Prostate gland (tissue), 2 donors: ENCODE measurements around the gene PRSS8. TPM values are rescaled to one million over a fixed set of nuclear protein-coding genes. Genes with fewer than 3 reads are reported as not detected.
A peak's percentile ranks its signal among the peaks of the same experiment; 100 is the strongest.

Experiments used
- DNase-seq: peaks from one replicate; pipeline ENCODE4 v3.0.0-alpha.2; 2019; ENCODE audit warnings: low spot score
- H3K27ac ChIP-seq, 2 donors: fragments of 200-600 bp; sonication (generic); 2 replicates each; pipeline ENCODE4 v1.5.1; 2017 to 2019
- H3K27me3 ChIP-seq: fragments of 200-600 bp; sonication (generic); replicated peaks from 2 replicates; pipeline ENCODE4 v1.5.1; 2019; ENCODE audit not compliant: insufficient read depth
- H3K36me3 ChIP-seq, 2 donors: fragments of 200-600 bp; sonication (generic); 1 replicate in 1 of 2; 2 replicates in 1 of 2; pipeline versions ENCODE4 v1.5.1 to v1.8.1; 2017 to 2019
- H3K4me1 ChIP-seq: fragments of 200-600 bp; sonication (generic); replicated peaks from 2 replicates; pipeline ENCODE4 v1.5.1; 2019
- H3K4me3 ChIP-seq, 2 donors: fragments of 200-600 bp; sonication (generic); 2 replicates each; pipeline ENCODE4 v1.5.1; 2017 to 2019
- H3K9me3 ChIP-seq: fragments of 200-600 bp; sonication (generic); 2 replicates; pipeline ENCODE4 v1.5.1; 2017
- CTCF ChIP-seq, 4 experiments: fragments of 200-600 bp in 2 of 4; fragments of 450-650 bp in 2 of 4; sonication (generic) in 2 of 4; IDR thresholded peaks; 1 replicate in 3 of 4; 2 replicates in 1 of 4; pipeline ENCODE4 v1.5.1; 2016 to 2019; ENCODE audit warnings: antibody characterized with exemption in 4 of 4, mild to moderate bottlenecking in 2 of 4, moderate library complexity in 2 of 4
- POLR2A ChIP-seq: fragments of 450-650 bp; IDR thresholded peaks from one replicate; pipeline ENCODE4 v1.6.1; 2016; ENCODE audit warnings: antibody characterized with exemption, mild to moderate bottlenecking
- POLR2AphosphoS5 ChIP-seq: sonication (generic); formaldehyde crosslinking; IDR thresholded peaks from one replicate; pipeline ENCODE4 v1.6.1; 2017; ENCODE audit warnings: antibody characterized with exemption
- WGBS: methylation state at CpG from one replicate; pipeline ENCODE4 v1.1.5; 2018; 5-methylcytosine and 5-hydroxymethylcytosine counted together
- intact Hi-C: fragments of 100-400 bp; cut with DNase I; formaldehyde crosslinking; loops from one replicate; pipeline ENCODE4 v1.14.2; 2022
- total RNA-seq, 2 donors: library from RNA; depleted of rRNA; stranded (reverse); fragments of >200 nt; gene quantifications; one replicate each; pipeline ENCODE4 v1.1.0, GENCODE V29; 2016

The PRSS8 gene
- total RNA-seq, 2 donors from 2014 or later = 29.9 to 118 TPM

GRCh38 chr16:31125844-31126243 is 9.7 kb downstream of the PRSS8 start:
- Histone ChIP-seq H3K4me3 (no peak overlapping the region), H3K36me3 (peaks cover 4 to 10% of the 10 kb centered on the region in 2 donors), H3K9me3 (no peaks in the 10 kb centered on the region), H3K4me1 (peaks cover 30% of the 10 kb centered on the region), H3K27me3 (no peaks in the 10 kb centered on the region), H3K27ac (no peak overlapping the region)
- intact Hi-C loops = no loop called here
- TF ChIP-seq CTCF (IDR thresholded peaks at IDR 0.05) (no peak), POLR2A (no peak), POLR2AphosphoS5 (no peak)
- no peak for DNase-seq
- WGBS = 92% methylated on average over 3 of the region's 3 CpGs

- Histone ChIP-seq H3K4me1 (peaks cover 3% of the 10 kb centered on the region), H3K27me3 (no peaks in the 10 kb centered on the region), H3K4me3 (no peak overlapping the region), H3K9me3 (no peaks in the 10 kb centered on the region), H3K27ac (no peak overlapping the region), H3K36me3 (peaks cover 5 to 18% of the 10 kb centered on the region in 2 donors)
- WGBS = 93% methylated on average over 16 of the region's 16 CpGs
- no peak for DNase-seq
- intact Hi-C loops = no loop called here
- TF ChIP-seq CTCF (IDR thresholded peaks at IDR 0.05) (no peak), POLR2AphosphoS5 (no peak), POLR2A (no peak)
These were observed 15.4 kb downstream of the PRSS8 start for GRCh38 chr16:31120129-31120528.

- peaks cover 3% of the 10 kb centered on the region for H3K4me1 ChIP-seq
- no peaks in the 10 kb centered on the region for H3K9me3 ChIP-seq
- no peak for TF ChIP-seq CTCF (IDR thresholded peaks at IDR 0.05)
- TF ChIP-seq POLR2AphosphoS5 = no peak
- TF ChIP-seq POLR2A = no peak
- 54% methylated on average over 9 of the region's 9 CpGs for WGBS
- H3K27me3 ChIP-seq = no peaks in the 10 kb centered on the region
- peak overlapping the region; percentile 96 to 98 for H3K27ac ChIP-seq
- intact Hi-C loops = no loop called here
- H3K36me3 ChIP-seq = peaks cover 5 to 18% of the 10 kb centered on the region in 2 donors
- H3K4me3 ChIP-seq = peak overlapping the region; percentile 66 to 83
- no peak for DNase-seq
These were observed 17.0 kb downstream of the PRSS8 start for GRCh38 chr16:31118223-31119155.

GRCh38 chr16:31117384-31118222 is 17.9 kb downstream of the PRSS8 start, which contains the start of gene KAT8:
KAT8 (plus strand) TSS chr16:31117664; CDS start chr16:31117682, 18 bp downstream.
- Histone ChIP-seq H3K4me3 (peak within 1 kb of the TSS; percentile 66 to 83), H3K9me3 (no peaks in the 10 kb centered on the region), H3K36me3 (peaks cover 5 to 18% of the 10 kb centered on the region in 2 donors), H3K27ac (peak within 1 kb of the TSS; percentile 96 to 98), H3K27me3 (no peaks in the 10 kb centered on the region), H3K4me1 (peaks cover 3% of the 10 kb centered on the region)
- DNase-seq = peak; percentile 98
- intact Hi-C loops = no loop called here
- WGBS = under 1% methylated on average over 60 of the region's 68 CpGs
- TF ChIP-seq POLR2AphosphoS5 (peak; percentile 85), CTCF (IDR thresholded peaks at IDR 0.05) (no peak), POLR2A (peak; percentile 78)
